A549 (cell line): ENCODE measurements around the gene CHRNB2. TPM values are rescaled to one million over a fixed set of nuclear protein-coding genes. Genes with fewer than 3 reads are reported as not detected.

Source experiments
- ATAC-seq, 2 experiments: fragments of 200-7000 bp in 1 of 2; fragments of >200 bp in 1 of 2; cut with Nextera tagmentation in 1 of 2; cut with Tn5 transposase in 1 of 2; 3 replicates each; pipeline versions ENCODE4 v1.8.0 to v1.9.1; 2018 to 2020; ENCODE audit warnings: mild to moderate bottlenecking in 1 of 2, moderate library complexity in 1 of 2
- CTCF ChIA-PET: fragments of 300-600 bp; sonication (Branson Sonifier 250); formaldehyde crosslinking; extraction: SDS; loops from one replicate; lab custom pipeline; 2021; ENCODE audit warnings: antibody characterized with exemption, inconsistent platforms; lab: Yijun Ruan, JAX
- POLR2A ChIA-PET: fragments of 350-600 bp; formaldehyde crosslinking; extraction: SDS; loops from one replicate; lab custom pipeline; 2021; ENCODE audit warnings: antibody characterized with exemption, inconsistent platforms; lab: Yijun Ruan, JAX
- DNase-seq, 2 experiments: peaks; one replicate each; pipeline versions ENCODE4 v3.0.0 to v3.0.0-alpha.2; 2011 to 2016; ENCODE audit warnings: low read depth in 1 of 2, low spot score in 1 of 2
- FAIRE-seq: peaks from 2 replicates; lab custom pipeline; 2011; peaks lifted over from hg19 to GRCh38; lab: Jason Lieb, UNC
- H3K27ac ChIP-seq, 2 experiments: fragments of >200 bp; sonication (Bioruptor Twin); formaldehyde crosslinking; 3 replicates each; pipeline ENCODE4 v1.5.1; 2016 to 2017
- H3K4me1 ChIP-seq: fragments of >200 bp; sonication (Bioruptor Twin); formaldehyde crosslinking; 3 replicates; pipeline ENCODE4 v1.6.1; 2016
- H3K4me2 ChIP-seq: fragments of >200 bp; sonication (Bioruptor Twin); formaldehyde crosslinking; 3 replicates; pipeline ENCODE4 v1.6.1; 2016
- H3K4me3 ChIP-seq: fragments of >200 bp; sonication (Bioruptor Twin); formaldehyde crosslinking; 3 replicates; pipeline ENCODE4 v1.5.1; 2016
- H3K9me3 ChIP-seq: fragments of >200 bp; sonication (Bioruptor Twin); formaldehyde crosslinking; 3 replicates; pipeline ENCODE4 v1.6.1; 2016
- BHLHE40 ChIP-seq: IDR thresholded peaks from 2 replicates; pipeline ENCODE4 v1.6.1; 2012; ENCODE audit warnings: low read depth, low read length, inconsistent platforms
- CHD4 ChIP-seq: fragments of 200-600 bp; sonication (generic); IDR thresholded peaks from 2 replicates; pipeline ENCODE4 v1.6.1; 2016; ENCODE audit warnings: antibody characterized with exemption, mild to moderate bottlenecking, borderline replicate concordance
- EHMT2 ChIP-seq: fragments of 200-600 bp; sonication (generic); IDR thresholded peaks from 2 replicates; pipeline ENCODE4 v1.6.1; 2016; ENCODE audit warnings: antibody characterized with exemption, low read depth, mild to moderate bottlenecking, moderate library complexity
- ESRRA ChIP-seq: fragments of 150-350 bp; IDR thresholded peaks from 2 replicates; pipeline ENCODE4 v1.6.1; 2014; ENCODE audit warnings: mild to moderate bottlenecking, low read length, borderline replicate concordance
- FOSB ChIP-seq: fragments of 250-450 bp; sonication (Bioruptor Pico); IDR thresholded peaks from 2 replicates; pipeline ENCODE4 v1.5.0; 2020; ENCODE audit warnings: mild to moderate bottlenecking, moderate library complexity
- FOXS1 ChIP-seq: fragments of 250-450 bp; sonication (Bioruptor Pico); IDR thresholded peaks from 2 replicates; pipeline ENCODE4 v1.5.0; 2020; ENCODE audit warnings: mild to moderate bottlenecking, moderate library complexity
- GATA3 ChIP-seq: IDR thresholded peaks from 2 replicates; pipeline ENCODE4 v1.6.1; 2012; ENCODE audit warnings: borderline replicate concordance
- HDAC2 ChIP-seq: fragments of 200-600 bp; sonication (generic); IDR thresholded peaks from 2 replicates; pipeline ENCODE4 v1.6.1; 2016
- HOXB13 ChIP-seq: fragments of 250-450 bp; sonication (Bioruptor Pico); IDR thresholded peaks from 2 replicates; pipeline ENCODE4 v1.5.0; 2020; ENCODE audit warnings: low read depth, mild to moderate bottlenecking, moderate library complexity
- JUN ChIP-seq, 2 experiments: fragments of >200 bp; sonication (Bioruptor Twin); formaldehyde crosslinking; IDR thresholded peaks; 2 replicates in 1 of 2; 3 replicates in 1 of 2; pipeline ENCODE4 v1.6.1; 2016 to 2017
- KDM1A ChIP-seq: fragments of 200-600 bp; sonication (generic); IDR thresholded peaks from 2 replicates; pipeline ENCODE4 v1.6.1; 2016; ENCODE audit warnings: low read depth, mild to moderate bottlenecking
- MYC ChIP-seq: IDR thresholded peaks from 2 replicates; pipeline ENCODE4 v1.6.1; 2012; ENCODE audit warnings: mild to moderate bottlenecking, inconsistent platforms, low read length, improper control_type of control experiment, borderline replicate concordance
- NPAS2 ChIP-seq: fragments of 250-450 bp; sonication (Bioruptor Pico); IDR thresholded peaks from 2 replicates; pipeline ENCODE4 v1.8.0; 2022; ENCODE audit warnings: mild to moderate bottlenecking, moderate library complexity, borderline replicate concordance
- NR3C1 ChIP-seq: fragments of >200 bp; sonication (Bioruptor Twin); formaldehyde crosslinking; IDR thresholded peaks from 3 replicates; pipeline ENCODE4 v1.6.1; 2017
- PHF8 ChIP-seq: fragments of 200-600 bp; sonication (generic); IDR thresholded peaks from 2 replicates; pipeline ENCODE4 v1.6.1; 2016; ENCODE audit warnings: low read depth, mild to moderate bottlenecking, antibody characterized with exemption, moderate library complexity, borderline replicate concordance
- POLR2A ChIP-seq: IDR thresholded peaks from 2 replicates; pipeline ENCODE4 v1.6.1; 2012; ENCODE audit warnings: mild to moderate bottlenecking, low read length
- RAD21 ChIP-seq, 2 experiments: fragments of >200 bp in 1 of 2; sonication (Bioruptor Twin) in 1 of 2; formaldehyde crosslinking in 1 of 2; IDR thresholded peaks in 1 of 2; conservative IDR thresholded peaks in 1 of 2; 2 replicates in 1 of 2; 3 replicates in 1 of 2; pipeline ENCODE4 v1.6.1; 2012 to 2018; ENCODE audit warnings: inconsistent platforms in 1 of 2
- RCOR1 ChIP-seq: fragments of 150-350 bp; IDR thresholded peaks from 2 replicates; pipeline ENCODE4 v1.6.1; 2014; ENCODE audit warnings: antibody characterized with exemption, low read length, low read depth
- RNF2 ChIP-seq: fragments of 200-600 bp; sonication (generic); IDR thresholded peaks from 2 replicates; pipeline ENCODE4 v1.6.1; 2016; ENCODE audit warnings: low read depth, mild to moderate bottlenecking, antibody characterized with exemption, moderate library complexity, borderline replicate concordance
- SREBF2 ChIP-seq: fragments of 450-650 bp; IDR thresholded peaks from 2 replicates; pipeline ENCODE4 v1.6.1; 2014; ENCODE audit warnings: mild to moderate bottlenecking, moderate library complexity
- TFCP2L1 ChIP-seq: fragments of 250-450 bp; sonication (Bioruptor Pico); IDR thresholded peaks from 2 replicates; pipeline ENCODE4 v1.5.0; 2021; ENCODE audit warnings: mild to moderate bottlenecking
- TP53 ChIP-seq: fragments of 250-450 bp; sonication (Bioruptor Pico); IDR thresholded peaks from 2 replicates; pipeline ENCODE4 v1.5.0; 2021; ENCODE audit warnings: mild to moderate bottlenecking, moderate library complexity
- ZFP36 ChIP-seq: fragments of 450-650 bp; IDR thresholded peaks from 2 replicates; pipeline ENCODE4 v1.6.1; 2014; ENCODE audit warnings: borderline replicate concordance; ENCODE audit not compliant: partially characterized antibody
- WGBS: methylation state at CpG from one replicate; pipeline ENCODE4 v1.1.6; 2017; ENCODE audit errors: missing lambda C conversion rate; 5-methylcytosine and 5-hydroxymethylcytosine counted together
- polyA plus RNA-seq, 4 experiments: library from polyadenylated mRNA; depleted of rRNA in 3 of 4; stranded (reverse); fragments of >200 nt; fragmentation: RNase III in 1 of 4; extraction: RNeasy Plus Mini Kit Qiagen cat#74134 plus additional on column Dnase treatment in 1 of 4; gene quantifications; 2 replicates in 3 of 4; 3 replicates in 1 of 4; pipeline ENCODE4 v1.2.3, GENCODE V29; 2011 to 2017
- TF ChIP-seq, protein P1 (sequence below): fragments of >200 bp; sonication (Bioruptor Twin); formaldehyde crosslinking; IDR thresholded peaks from 3 replicates; pipeline ENCODE4 v1.6.1; 2016
- TF ChIP-seq, protein P2 (sequence below): IDR thresholded peaks from 2 replicates; pipeline ENCODE4 v1.6.1; 2012
- TF ChIP-seq, protein P3 (sequence below): IDR thresholded peaks from 2 replicates; pipeline ENCODE4 v1.6.1; 2012
- TF ChIP-seq, protein P4 (sequence below): fragments of 200-600 bp; sonication (generic); IDR thresholded peaks from 2 replicates; pipeline ENCODE4 v1.6.1; 2016; ENCODE audit warnings: antibody characterized with exemption, mild to moderate bottlenecking, moderate library complexity

The CHRNB2 gene
- polyA plus RNA-seq, 2 of the 4 experiments (the other 2 are of a cell fraction): 0.21 TPM

DNA sequence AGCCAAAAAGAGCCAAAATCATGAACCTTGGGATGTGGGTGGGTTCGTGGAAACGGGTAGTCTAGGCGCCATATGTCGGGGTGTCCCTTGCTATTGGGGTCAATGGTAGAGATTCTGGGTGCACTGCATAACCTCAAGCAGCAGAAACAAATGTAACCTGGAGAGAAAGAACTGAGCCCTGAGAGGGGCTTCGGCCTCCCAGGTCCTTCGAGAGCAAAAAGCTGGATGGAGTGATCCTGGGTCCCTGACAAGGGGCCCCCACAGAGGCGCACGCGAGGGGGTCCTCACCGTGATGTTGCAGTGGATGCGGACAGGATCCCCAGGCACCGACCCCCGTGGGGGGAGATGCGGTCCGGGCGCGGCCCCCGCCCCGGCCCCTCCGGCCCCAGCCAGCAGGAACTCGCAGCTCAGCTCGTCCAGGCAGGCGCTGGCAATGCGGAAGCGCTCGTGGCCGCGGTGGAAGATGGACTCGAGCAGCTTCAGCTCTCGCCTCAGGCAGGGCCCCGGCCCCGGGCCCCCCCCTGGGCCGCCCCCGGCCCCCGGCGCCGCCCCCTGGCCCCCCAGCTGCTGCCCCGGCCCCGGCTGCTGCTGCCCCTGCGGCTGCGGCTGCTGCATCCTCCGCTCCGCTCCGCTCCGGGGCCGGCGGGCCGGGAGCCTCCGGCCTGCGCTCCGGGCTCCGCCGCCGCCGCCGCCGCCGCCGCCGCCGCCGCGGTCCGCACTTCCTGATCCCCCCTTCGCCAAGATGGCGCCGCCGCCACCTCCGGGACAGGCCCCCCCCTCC lies 9.4 kb upstream of the CHRNB2 start, which contains the start of gene UBE2Q1:
Gene UBE2Q1, minus strand, starts transcription at position 724 of the 781 bp plus-strand sequence. Its CDS starts 109 bp downstream, at position 615.
- DNase-seq (no peak), ATAC-seq (peak in 1 of 2 experiments; percentile 27; a peak in 3 of 6 replicates), FAIRE-seq (no peak)
- Histone ChIP-seq H3K27ac (peak within 1 kb of the TSS; percentile 93 to 96), H3K4me3 (peak within 1 kb of the TSS; percentile 85), H3K4me1 (peaks cover 16% of the 10 kb centered on the region), H3K9me3 (no peaks in the 10 kb centered on the region), H3K4me2 (peak within 1 kb of the TSS; percentile 96)
- TF ChIP-seq TFCP2L1 (CRISPR knock-in tag) (no peak), PHF8 (0 out of 2 replicates have a peak, but pooled peaks have one; percentile 13)
- TF ChIP-seq, protein P1, sequence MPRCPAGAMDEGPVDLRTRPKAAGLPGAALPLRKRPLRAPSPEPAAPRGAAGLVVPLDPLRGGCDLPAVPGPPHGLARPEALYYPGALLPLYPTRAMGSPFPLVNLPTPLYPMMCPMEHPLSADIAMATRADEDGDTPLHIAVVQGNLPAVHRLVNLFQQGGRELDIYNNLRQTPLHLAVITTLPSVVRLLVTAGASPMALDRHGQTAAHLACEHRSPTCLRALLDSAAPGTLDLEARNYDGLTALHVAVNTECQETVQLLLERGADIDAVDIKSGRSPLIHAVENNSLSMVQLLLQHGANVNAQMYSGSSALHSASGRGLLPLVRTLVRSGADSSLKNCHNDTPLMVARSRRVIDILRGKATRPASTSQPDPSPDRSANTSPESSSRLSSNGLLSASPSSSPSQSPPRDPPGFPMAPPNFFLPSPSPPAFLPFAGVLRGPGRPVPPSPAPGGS: 0 out of 3 replicates have a peak, but pooled peaks have one; percentile 12
- WGBS: 2% methylated on average over 9 of the region's 69 CpGs
- CTCF ChIA-PET: interaction anchor here (1.1 kb wide), 1 partner anchor 11 kb away, joined by 10 read pairs; no protein-coding TSS in a partner anchor
- POLR2A ChIA-PET: no interaction called here

DNA sequence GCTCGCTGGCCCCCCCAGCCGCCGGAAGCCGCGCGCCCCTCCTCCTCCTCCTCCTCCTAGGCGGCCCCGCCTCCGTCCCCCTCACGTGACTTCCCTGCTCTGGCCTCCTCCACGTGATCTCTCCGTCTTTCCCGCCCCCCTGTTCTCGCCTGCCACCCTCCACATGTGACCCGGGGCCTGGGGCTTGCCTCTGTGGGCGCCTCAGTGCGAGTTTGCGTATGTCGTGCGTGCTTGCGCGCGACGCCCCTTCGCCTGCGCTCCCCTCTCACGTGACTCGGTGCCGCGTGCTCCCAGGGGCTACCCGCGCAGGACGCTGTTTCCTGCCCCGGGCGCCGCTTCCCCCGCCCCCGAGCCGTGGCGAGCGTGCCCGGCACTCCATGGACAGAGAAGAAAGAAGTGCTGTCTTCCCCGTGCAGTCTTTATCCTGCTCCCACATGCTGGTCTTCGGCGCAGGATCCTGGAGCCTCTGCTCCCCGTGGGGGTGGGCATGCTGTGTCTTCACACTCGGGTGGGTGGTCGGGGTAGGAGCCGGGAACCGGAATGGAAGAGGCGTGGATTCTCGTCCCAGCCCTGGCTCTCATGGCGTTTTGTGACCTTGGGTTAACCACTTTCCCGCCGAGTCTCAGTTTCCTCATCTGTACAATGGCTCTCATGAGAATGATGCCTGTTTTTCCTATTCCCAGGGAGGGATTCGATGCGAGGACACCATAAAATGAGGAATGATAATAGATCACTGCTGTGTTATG lies 8.7 kb upstream of the CHRNB2 start:
- POLR2A ChIA-PET: interaction anchor here (1.0 to 1.1 kb wide), 2 partner anchors 9 to 69 kb away, joined by 4 to 5 read pairs; partner anchors contain the start of gene CHRNB2
- ATAC-seq: peak; percentile 90 to 94
- Histone ChIP-seq H3K27ac (peak overlapping the region; percentile 93 to 96), H3K9me3 (no peaks in the 10 kb centered on the region), H3K4me1 (peaks cover 16% of the 10 kb centered on the region), H3K4me2 (peak overlapping the region; percentile 85), H3K4me3 (peak overlapping the region; percentile 85)
- CTCF ChIA-PET: interaction anchor here (0.7 to 3.9 kb wide), 45 partner anchors 8 to 526 kb away, joined by 3 to 26 read pairs (median 5); partner anchors contain the start of genes CHRNB2, PBXIP1, PMVK and PYGO2
- 1% methylated on average over 25 of the region's 57 CpGs for WGBS
- peak; percentile 92 to 99 for DNase-seq
- FAIRE-seq: no peak
- TF ChIP-seq, protein P2, sequence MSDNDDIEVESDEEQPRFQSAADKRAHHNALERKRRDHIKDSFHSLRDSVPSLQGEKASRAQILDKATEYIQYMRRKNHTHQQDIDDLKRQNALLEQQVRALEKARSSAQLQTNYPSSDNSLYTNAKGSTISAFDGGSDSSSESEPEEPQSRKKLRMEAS: peak; percentile 100
- TF ChIP-seq BHLHE40 (peak; percentile 80), CHD4 (peak; percentile 95), RAD21 (conservative IDR thresholded peaks at IDR 0.05 in 1 of 2, IDR thresholded peaks at IDR 0.05 in 1 of 2) (no peak), HOXB13 (CRISPR knock-in tag) (peak; percentile 73; the same call in 1 of the 2 replicates), EHMT2 (no peak), GATA3 (peak; percentile 66), RNF2 (peak; percentile 79; the same call in 1 of the 2 replicates), POLR2A (peak; percentile 73), KDM1A (peak; percentile 99), FOSB (CRISPR knock-in tag) (0 out of 2 replicates have a peak, but pooled peaks have one; percentile 68), NPAS2 (CRISPR knock-in tag) (peak; percentile 89), FOXS1 (CRISPR knock-in tag) (no peak), ZFP36 (peak; percentile 13), MYC (peak; percentile 95), PHF8 (peak; percentile 71; the same call in 1 of the 2 replicates), TP53 (CRISPR knock-in tag) (peak; percentile 83), JUN (IDR thresholded peaks at IDR 0.05) (peak in 1 of 2 experiments; percentile 51; a peak in 3 of 5 replicates), SREBF2 (no peak), HDAC2 (peak; percentile 95), ESRRA (peak; percentile 64; the same call in 1 of the 2 replicates), RCOR1 (0 out of 2 replicates have a peak, but pooled peaks have one; percentile 83), NR3C1 (no peak)
- TF ChIP-seq, protein P3, sequence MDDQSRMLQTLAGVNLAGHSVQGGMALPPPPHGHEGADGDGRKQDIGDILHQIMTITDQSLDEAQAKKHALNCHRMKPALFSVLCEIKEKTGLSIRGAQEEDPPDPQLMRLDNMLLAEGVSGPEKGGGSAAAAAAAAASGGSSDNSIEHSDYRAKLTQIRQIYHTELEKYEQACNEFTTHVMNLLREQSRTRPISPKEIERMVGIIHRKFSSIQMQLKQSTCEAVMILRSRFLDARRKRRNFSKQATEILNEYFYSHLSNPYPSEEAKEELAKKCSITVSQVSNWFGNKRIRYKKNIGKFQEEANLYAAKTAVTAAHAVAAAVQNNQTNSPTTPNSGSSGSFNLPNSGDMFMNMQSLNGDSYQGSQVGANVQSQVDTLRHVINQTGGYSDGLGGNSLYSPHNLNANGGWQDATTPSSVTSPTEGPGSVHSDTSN: no peak
- TF ChIP-seq, protein P4, sequence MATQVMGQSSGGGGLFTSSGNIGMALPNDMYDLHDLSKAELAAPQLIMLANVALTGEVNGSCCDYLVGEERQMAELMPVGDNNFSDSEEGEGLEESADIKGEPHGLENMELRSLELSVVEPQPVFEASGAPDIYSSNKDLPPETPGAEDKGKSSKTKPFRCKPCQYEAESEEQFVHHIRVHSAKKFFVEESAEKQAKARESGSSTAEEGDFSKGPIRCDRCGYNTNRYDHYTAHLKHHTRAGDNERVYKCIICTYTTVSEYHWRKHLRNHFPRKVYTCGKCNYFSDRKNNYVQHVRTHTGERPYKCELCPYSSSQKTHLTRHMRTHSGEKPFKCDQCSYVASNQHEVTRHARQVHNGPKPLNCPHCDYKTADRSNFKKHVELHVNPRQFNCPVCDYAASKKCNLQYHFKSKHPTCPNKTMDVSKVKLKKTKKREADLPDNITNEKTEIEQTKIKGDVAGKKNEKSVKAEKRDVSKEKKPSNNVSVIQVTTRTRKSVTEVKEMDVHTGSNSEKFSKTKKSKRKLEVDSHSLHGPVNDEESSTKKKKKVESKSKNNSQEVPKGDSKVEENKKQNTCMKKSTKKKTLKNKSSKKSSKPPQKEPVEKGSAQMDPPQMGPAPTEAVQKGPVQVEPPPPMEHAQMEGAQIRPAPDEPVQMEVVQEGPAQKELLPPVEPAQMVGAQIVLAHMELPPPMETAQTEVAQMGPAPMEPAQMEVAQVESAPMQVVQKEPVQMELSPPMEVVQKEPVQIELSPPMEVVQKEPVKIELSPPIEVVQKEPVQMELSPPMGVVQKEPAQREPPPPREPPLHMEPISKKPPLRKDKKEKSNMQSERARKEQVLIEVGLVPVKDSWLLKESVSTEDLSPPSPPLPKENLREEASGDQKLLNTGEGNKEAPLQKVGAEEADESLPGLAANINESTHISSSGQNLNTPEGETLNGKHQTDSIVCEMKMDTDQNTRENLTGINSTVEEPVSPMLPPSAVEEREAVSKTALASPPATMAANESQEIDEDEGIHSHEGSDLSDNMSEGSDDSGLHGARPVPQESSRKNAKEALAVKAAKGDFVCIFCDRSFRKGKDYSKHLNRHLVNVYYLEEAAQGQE: no peak
